ENCODE data around the gene CLC. TPM values are rescaled to one million over a fixed set of nuclear protein-coding genes. Genes with fewer than 3 reads are reported as not detected.

The CLC gene
- total and polyA plus RNA-seq, 2 of the 8 experiments (the other 6 are each of a cell fraction or from before 2014, with no cell fraction given) = 6.4 to 12.4 TPM

GRCh38 chr19:39735688-39736087 lies 2.1 kb downstream of the CLC start:
- Histone ChIP-seq H2AK5ac (ENCODE audit: low read depth, low read length) (no peak overlapping the region), H3K9ac (replicated peaks in 1 of 4; ENCODE audit: extremely low read depth in 1 of 4, low read depth in 3 of 4, low read length in 3 of 4) (no peak overlapping the region), H3K4me3 (ENCODE audit: extremely low read depth in 1 of 4, insufficient read depth in 2 of 4, low read depth in 3 of 4, low read length in 4 of 4) (no peak overlapping the region), H4K8ac (ENCODE audit: extremely low read depth, insufficient read depth, low read length) (no peak overlapping the region), H2BK5ac (ENCODE audit: low read depth, low read length) (no peak overlapping the region), H4K20me1 (replicated peaks in 1 of 2; ENCODE audit: control insufficient read depth in 1 of 2, insufficient read depth in 2 of 2, low read length in 2 of 2) (no peaks in the 10 kb centered on the region), H3K4me2 (ENCODE audit: insufficient read depth in 1 of 2, low read depth in 2 of 2, low read length in 2 of 2) (no peak overlapping the region), H3K27ac (ENCODE audit: low read depth, low read length) (no peak overlapping the region), H2BK15ac (ENCODE audit: low read length) (no peak overlapping the region), H3K18ac (ENCODE audit: extremely low read depth, low read length) (no peak overlapping the region), H4K5ac (ENCODE audit: insufficient read length, low read depth, low read length) (no peak overlapping the region), H3K4me1 (replicated peaks in 1 of 4; ENCODE audit: control insufficient read depth in 3 of 4, insufficient read depth in 4 of 4, low read length in 3 of 4) (peaks cover 0 to 3% (median under 1%) of the 10 kb centered on the region in 4 experiments; a peak in 2 of 7 replicates), H3K23me2 (ENCODE audit: low read depth, low read length) (no peaks in the 10 kb centered on the region), H4K91ac (replicated peaks; ENCODE audit: insufficient read length, low read length) (no peak overlapping the region), H2BK12ac (ENCODE audit: low read depth, low read length) (no peak overlapping the region), H3K79me1 (ENCODE audit: low read depth, low read length) (no peaks in the 10 kb centered on the region), H3K9me3 (ENCODE audit: insufficient read depth in 2 of 2, low read depth in 1 of 2, low read length in 1 of 2) (no peaks in the 10 kb centered on the region), H2AFZ (ENCODE audit: low read length) (no peak overlapping the region), H2BK20ac (ENCODE audit: low read length) (no peak overlapping the region), H3K14ac (ENCODE audit: insufficient read length) (no peak overlapping the region), H3K27me3 (replicated peaks in 1 of 4; ENCODE audit: control insufficient read depth in 3 of 4, extremely low read depth in 1 of 4, insufficient read depth in 3 of 4, low read length in 3 of 4) (no peaks in the 10 kb centered on the region; a peak in 1 of 7 replicates), H3K56ac (replicated peaks; ENCODE audit: insufficient read length, low read depth, low read length) (no peak overlapping the region), H3K79me2 (ENCODE audit: control insufficient read depth in 1 of 2, insufficient read depth in 2 of 2, low read length in 2 of 2) (no peaks in the 10 kb centered on the region), H2BK120ac (replicated peaks; ENCODE audit: low read depth, low read length) (no peak overlapping the region), H3K23ac (ENCODE audit: insufficient read length) (no peak overlapping the region), H3K4ac (replicated peaks; ENCODE audit: insufficient read length, low read depth, low read length) (no peak overlapping the region), H3K36me3 (ENCODE audit: control insufficient read depth in 2 of 4, insufficient read depth in 4 of 4, low read length in 3 of 4) (no peaks in the 10 kb centered on the region)
- CTCF ChIA-PET (ENCODE audit: partially characterized antibody) = interaction anchor here (1.1 to 1.2 kb wide), 2 partner anchors 12 to 19 kb away, joined by 3 to 4 read pairs; no protein-coding TSS in a partner anchor
- FAIRE-seq (no peak), DNase-seq (ENCODE audit: low read depth in 1 of 2, low spot score in 2 of 2) (no peak)
- POLR2A ChIA-PET (ENCODE audit: partially characterized antibody) = no interaction called here
- 50% methylated on average over 3 of the region's 3 CpGs; no CpG with 5 or more reads in 1 of the 2 experiments for WGBS, 2 experiments (ENCODE audit: extremely low coverage in 1 of 2, insufficient coverage in 1 of 2, insufficient read length in 1 of 2, insufficient replicate concordance in 2 of 2, low coverage in 1 of 2, low lambda C conversion rate in 2 of 2, missing lambda C conversion rate in 1 of 2)
- TF ChIP-seq RXRA (IDR thresholded peaks at IDR 0.05; ENCODE audit: insufficient read depth, low read depth, low read length) = no peak
- no peak for TF ChIP-seq KDM5A (IDR thresholded peaks at IDR 0.05; ENCODE audit: low read length)
- TF ChIP-seq SP1 (IDR thresholded peaks at IDR 0.05; ENCODE audit: low read depth, low read length) = no peak
- TF ChIP-seq RNF2 (IDR thresholded peaks at IDR 0.05; ENCODE audit: borderline replicate concordance, low read depth, low read length, missing control alignments, poor library complexity, severe bottlenecking) = no peak
- TF ChIP-seq JUN (IDR thresholded peaks at IDR 0.05; ENCODE audit: low read depth, low read length) = no peak
- no peak for TF ChIP-seq CTCF (IDR thresholded peaks at IDR 0.05; ENCODE audit: control extremely low read depth in 1 of 3, insufficient read depth in 1 of 3, low read depth in 1 of 3, low read length in 3 of 3)
- TF ChIP-seq SP2 (IDR thresholded peaks at IDR 0.05; ENCODE audit: low read length) = no peak
- TF ChIP-seq POLR2AphosphoS5 (IDR thresholded peaks at IDR 0.05; ENCODE audit: low read depth, low read length) = no peak
- no peak for TF ChIP-seq SIX5 (IDR thresholded peaks at IDR 0.05; ENCODE audit: low read depth, low read length)
- no peak for TF ChIP-seq CEBPB (IDR thresholded peaks at IDR 0.05; ENCODE audit: low read depth, low read length)
- TF ChIP-seq EGR1 (IDR thresholded peaks at IDR 0.05; ENCODE audit: borderline replicate concordance, low read depth, low read length) = no peak
- no peak for TF ChIP-seq CHD2 (IDR thresholded peaks at IDR 0.05; ENCODE audit: low read length)
